ENCODE data around the gene ATP5F1D. TPM values are rescaled to one million over a fixed set of nuclear protein-coding genes. Genes with fewer than 3 reads are reported as not detected.

Gene ATP5F1D
- total RNA-seq, 1 experiment from 2014 or later, result 102 TPM

DNA sequence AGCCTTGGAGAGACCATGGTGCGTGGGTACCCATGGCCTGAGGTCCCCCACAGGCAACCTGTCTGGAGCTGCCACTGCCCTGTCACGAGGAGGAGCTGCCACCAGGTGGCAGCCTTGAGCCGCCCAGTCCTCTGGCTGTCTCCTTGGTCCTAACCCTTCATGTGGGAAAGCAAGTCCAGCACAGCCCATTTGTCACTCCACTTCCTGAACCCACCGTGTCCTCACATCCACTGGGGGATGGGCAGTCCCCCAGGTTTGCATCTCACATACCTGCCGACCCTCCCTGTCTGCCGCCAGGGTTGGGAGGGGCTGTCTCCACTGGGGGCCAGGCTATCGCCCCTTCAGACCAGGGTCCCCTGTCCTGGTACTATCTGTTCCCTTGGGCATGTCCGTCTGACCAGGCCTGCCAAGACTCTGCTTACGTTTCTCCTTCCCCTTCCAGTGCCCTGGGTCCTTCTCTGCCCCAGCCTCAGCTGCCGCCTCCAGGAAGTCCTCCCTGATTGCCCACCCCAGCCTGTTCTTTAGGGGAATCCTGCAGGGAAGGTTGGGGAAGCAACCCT is 38.3 kb downstream of the ATP5F1D start:
- DNase-seq, result peak; percentile 83
- ChIA-PET CTCF (interaction anchor here (1.0 kb wide), 1 partner anchor 11 kb away, joined by 3 read pairs; no protein-coding TSS in a partner anchor), POLR2A (ENCODE audit: unreplicated experiment) (no interaction called here)
- intact Hi-C loops (cut with micrococcal nuclease), result loop anchor here (1.0 to 10.0 kb wide), 2 partner anchors 75 to 92 kb away; a partner anchor contains a TSS
- Histone ChIP-seq H4K20me1 (ENCODE audit: low read length) (no peaks in the 10 kb centered on the region), H3K9me2 (replicated peaks; ENCODE audit: low read length) (no peaks in the 10 kb centered on the region), H3K27ac (ENCODE audit: low read length) (no peak overlapping the region), H3K9me3 (ENCODE audit: low read length) (no peaks in the 10 kb centered on the region), H3K4me1 (ENCODE audit: insufficient read depth, low read length) (peaks cover 13% of the 10 kb centered on the region), H3F3A (ENCODE audit: low read length, unreplicated experiment) (no peaks in the 10 kb centered on the region), H3K79me2 (ENCODE audit: low read length) (peaks cover 20% of the 10 kb centered on the region), H3K27me3 (ENCODE audit: low read length) (no peaks in the 10 kb centered on the region), H3K4me2 (ENCODE audit: low read length) (no peak overlapping the region), H2AFZ (ENCODE audit: low read length) (no peak overlapping the region), H3K4me3 (ENCODE audit: low read length) (no peak overlapping the region), H3K9ac (ENCODE audit: low read length) (no peak overlapping the region), H3K36me3 (ENCODE audit: low read depth, low read length) (no peaks in the 10 kb centered on the region)
- no TSS peak for BruUV-seq (replicated peaks)
- TF ChIP-seq, protein P1, sequence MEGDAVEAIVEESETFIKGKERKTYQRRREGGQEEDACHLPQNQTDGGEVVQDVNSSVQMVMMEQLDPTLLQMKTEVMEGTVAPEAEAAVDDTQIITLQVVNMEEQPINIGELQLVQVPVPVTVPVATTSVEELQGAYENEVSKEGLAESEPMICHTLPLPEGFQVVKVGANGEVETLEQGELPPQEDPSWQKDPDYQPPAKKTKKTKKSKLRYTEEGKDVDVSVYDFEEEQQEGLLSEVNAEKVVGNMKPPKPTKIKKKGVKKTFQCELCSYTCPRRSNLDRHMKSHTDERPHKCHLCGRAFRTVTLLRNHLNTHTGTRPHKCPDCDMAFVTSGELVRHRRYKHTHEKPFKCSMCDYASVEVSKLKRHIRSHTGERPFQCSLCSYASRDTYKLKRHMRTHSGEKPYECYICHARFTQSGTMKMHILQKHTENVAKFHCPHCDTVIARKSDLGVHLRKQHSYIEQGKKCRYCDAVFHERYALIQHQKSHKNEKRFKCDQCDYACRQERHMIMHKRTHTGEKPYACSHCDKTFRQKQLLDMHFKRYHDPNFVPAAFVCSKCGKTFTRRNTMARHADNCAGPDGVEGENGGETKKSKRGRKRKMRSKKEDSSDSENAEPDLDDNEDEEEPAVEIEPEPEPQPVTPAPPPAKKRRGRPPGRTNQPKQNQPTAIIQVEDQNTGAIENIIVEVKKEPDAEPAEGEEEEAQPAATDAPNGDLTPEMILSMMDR (conservative IDR thresholded peaks at IDR 0.05; ENCODE audit: low read depth, low read length), result peak; percentile 87
- TF ChIP-seq EZH2 (IDR thresholded peaks at IDR 0.05; ENCODE audit: low read length, unreplicated experiment) (no peak), EZH2phosphoT487 (IDR thresholded peaks at IDR 0.05; ENCODE audit: borderline replicate concordance, low read length) (no peak)
- ATAC-seq, result peak; percentile 26

DNA sequence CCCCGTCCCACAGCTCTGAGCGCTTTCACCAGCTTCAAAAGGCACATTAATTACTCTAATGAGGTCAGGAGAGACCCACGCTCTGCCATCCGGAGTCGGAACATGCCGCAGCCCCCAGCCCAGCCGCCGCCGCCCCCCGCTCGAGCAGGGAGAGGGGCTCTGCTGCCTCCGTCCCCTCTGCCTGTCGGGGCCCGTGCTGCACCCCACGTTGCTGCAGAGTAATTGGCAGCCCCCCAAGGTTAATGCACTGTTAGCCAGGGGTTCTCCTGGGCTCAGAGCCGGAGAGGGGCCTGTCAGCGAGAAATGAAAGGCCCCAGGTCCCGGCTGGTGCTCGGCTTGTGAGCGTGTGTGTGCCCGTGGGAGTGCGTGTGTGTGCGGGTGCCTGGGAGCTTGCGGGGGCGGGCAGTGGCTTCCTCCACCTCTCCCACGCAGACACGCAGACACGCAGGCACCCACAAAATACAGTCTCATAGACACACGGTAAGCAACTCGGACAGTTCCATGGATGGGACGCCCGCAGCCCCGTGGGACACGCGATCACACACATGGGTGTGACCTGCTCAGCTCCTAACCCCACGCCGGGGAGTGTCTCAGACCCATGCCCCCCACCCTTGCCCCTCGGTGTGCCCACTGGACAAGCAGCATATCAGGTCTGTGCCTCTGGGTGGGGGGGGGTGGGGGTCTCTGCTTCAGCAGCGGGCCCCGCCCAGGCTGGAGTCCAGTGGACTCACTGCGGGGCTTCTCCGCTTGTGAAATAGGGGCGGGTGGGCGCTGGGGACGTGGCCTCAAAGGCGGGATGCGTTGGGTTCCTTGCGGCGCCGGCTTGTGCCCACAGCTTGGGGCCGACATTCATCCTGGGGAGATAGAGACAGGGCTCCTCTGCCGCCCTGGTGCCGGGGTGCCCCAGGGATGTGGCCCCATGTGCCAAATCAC is 39.4 kb downstream of the ATP5F1D start:
- Histone ChIP-seq H3K9me3 (ENCODE audit: low read length) (no peaks in the 10 kb centered on the region), H3K9ac (ENCODE audit: low read length) (no peak overlapping the region), H2AFZ (ENCODE audit: low read length) (no peak overlapping the region), H3K4me1 (ENCODE audit: insufficient read depth, low read length) (peaks cover 10% of the 10 kb centered on the region), H3K27ac (ENCODE audit: low read length) (no peak overlapping the region), H3K27me3 (ENCODE audit: low read length) (peaks cover 4% of the 10 kb centered on the region; the same call in 1 of the 2 replicates), H3F3A (ENCODE audit: low read length, unreplicated experiment) (no peaks in the 10 kb centered on the region), H3K36me3 (ENCODE audit: low read depth, low read length) (no peaks in the 10 kb centered on the region), H3K4me3 (ENCODE audit: low read length) (no peak overlapping the region), H3K4me2 (ENCODE audit: low read length) (no peak overlapping the region), H4K20me1 (ENCODE audit: low read length) (no peaks in the 10 kb centered on the region), H3K79me2 (ENCODE audit: low read length) (peaks cover 16% of the 10 kb centered on the region), H3K9me2 (replicated peaks; ENCODE audit: low read length) (no peaks in the 10 kb centered on the region)
- TF ChIP-seq EZH2 (IDR thresholded peaks at IDR 0.05; ENCODE audit: low read length, unreplicated experiment), result no peak
- ChIA-PET POLR2A (ENCODE audit: unreplicated experiment) (no interaction called here), CTCF (no interaction called here)
- ATAC-seq (no peak), DNase-seq (no peak)
- no TSS peak for BruUV-seq (replicated peaks)
- intact Hi-C loops (cut with micrococcal nuclease), result no loop called here

DNA sequence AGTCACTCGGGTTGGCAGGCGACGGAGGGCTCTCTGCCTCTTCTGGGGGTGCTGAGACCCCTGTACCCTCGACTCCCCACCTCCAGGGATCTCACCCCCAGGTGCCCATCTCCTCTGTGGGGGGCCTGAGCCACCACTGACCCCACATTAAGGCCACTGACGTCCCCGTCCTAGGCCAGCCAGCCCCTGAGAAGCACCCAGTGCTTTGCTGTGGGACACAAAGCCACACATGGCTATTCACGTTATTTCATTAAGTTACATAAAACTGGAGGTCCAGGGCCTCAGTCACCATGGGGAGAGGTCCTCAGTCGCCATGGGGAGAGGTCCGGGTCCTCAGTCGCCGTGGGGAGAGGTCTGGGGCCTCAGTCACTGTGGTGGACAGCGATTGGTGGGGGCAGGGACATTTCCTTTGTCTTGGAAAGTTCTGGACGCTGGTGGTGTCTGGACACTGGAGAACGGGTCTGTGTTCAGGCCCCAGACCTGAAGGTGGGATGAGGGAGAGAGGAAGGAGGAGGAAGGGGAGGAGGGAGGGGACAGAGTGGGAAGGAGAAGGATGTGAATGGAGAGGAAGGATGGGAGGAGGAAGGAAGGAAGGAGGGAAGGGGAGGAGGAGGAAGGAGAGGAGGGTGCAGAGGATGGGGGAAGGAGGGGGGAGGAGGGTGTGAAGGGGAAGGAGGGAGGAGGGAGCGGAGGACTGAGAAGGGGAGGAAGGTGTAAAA is 40.2 kb downstream of the ATP5F1D start:
- Histone ChIP-seq H4K20me1 (ENCODE audit: low read length) (no peaks in the 10 kb centered on the region), H3F3A (ENCODE audit: low read length, unreplicated experiment) (no peaks in the 10 kb centered on the region), H3K9me3 (ENCODE audit: low read length) (no peaks in the 10 kb centered on the region), H3K4me3 (ENCODE audit: low read length) (no peak overlapping the region), H3K79me2 (ENCODE audit: low read length) (peaks cover 8% of the 10 kb centered on the region), H3K4me2 (ENCODE audit: low read length) (no peak overlapping the region), H3K27me3 (ENCODE audit: low read length) (peaks cover 8% of the 10 kb centered on the region), H3K9me2 (replicated peaks; ENCODE audit: low read length) (no peaks in the 10 kb centered on the region), H2AFZ (ENCODE audit: low read length) (no peak overlapping the region), H3K36me3 (ENCODE audit: low read depth, low read length) (no peaks in the 10 kb centered on the region), H3K9ac (ENCODE audit: low read length) (no peak overlapping the region), H3K4me1 (ENCODE audit: insufficient read depth, low read length) (peaks cover 2% of the 10 kb centered on the region), H3K27ac (ENCODE audit: low read length) (no peak overlapping the region)
- intact Hi-C loops (cut with micrococcal nuclease), result no loop called here
- no peak for ATAC-seq
- POLR2A ChIA-PET (ENCODE audit: unreplicated experiment), result no interaction called here
- CTCF ChIA-PET, result no interaction called here
- no TSS peak for BruUV-seq (replicated peaks)
- TF ChIP-seq EZH2phosphoT487 (IDR thresholded peaks at IDR 0.05; ENCODE audit: borderline replicate concordance, low read length), result no peak
- TF ChIP-seq EZH2 (IDR thresholded peaks at IDR 0.05; ENCODE audit: low read length, unreplicated experiment), result no peak
- TF ChIP-seq, protein P1 (conservative IDR thresholded peaks at IDR 0.05; ENCODE audit: low read depth, low read length), result no peak
- DNase-seq, result no peak

Data from PC-3 (cell line).